GM21717 (cell line): ENCODE data around the gene ADRA2B.

ENCODE experiments used
- ATAC-seq: cut with Tn5 transposase; IDR thresholded peaks from one replicate; pipeline ENCODE4 v1.9.1; 2021; ENCODE audit warnings: mild to moderate bottlenecking, moderate library complexity; ENCODE audit not compliant: unreplicated experiment

ADRA2B gene

GRCh38 chr2:96138179-96139145 is 22.1 kb upstream of the ADRA2B start, which contains the start of gene ASTL:
Gene ASTL (minus strand): TSS chr2:96138502. CDS start chr2:96138436, 66 bp downstream.
- no peak for ATAC-seq

- ATAC-seq: no peak
Observed at GRCh38 chr2:96137321-96138178, 21.2 kb upstream of the ADRA2B start.

GRCh38 chr2:96136129-96136720 is 19.9 kb upstream of the ADRA2B start:
- ATAC-seq: no peak

DNA sequence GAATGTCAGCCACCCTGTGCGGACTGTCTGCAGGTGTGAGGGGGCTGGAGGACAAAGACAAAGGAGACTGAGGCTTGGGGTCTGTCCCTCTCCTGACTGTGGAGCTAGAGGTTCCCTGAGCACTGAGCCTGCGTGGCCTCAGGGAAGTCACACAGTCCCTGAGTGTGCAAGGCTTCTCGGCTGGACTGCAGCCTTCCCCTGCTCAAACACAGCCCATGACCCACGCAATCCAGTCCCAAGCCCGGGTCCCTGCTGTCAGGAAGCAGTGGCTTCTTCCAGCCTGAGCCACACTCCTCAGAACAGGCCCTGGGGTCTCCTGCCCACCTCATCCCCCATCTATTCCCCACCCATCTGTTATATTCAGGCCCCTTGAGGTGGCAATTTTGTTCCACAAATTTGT is 19.2 kb upstream of the ADRA2B start:
- ATAC-seq: no peak

- no peak for ATAC-seq
Observed at GRCh38 chr2:96135171-96135570, 18.8 kb upstream of the ADRA2B start.

GRCh38 chr2:96134421-96134820 is 18.1 kb upstream of the ADRA2B start:
- no peak for ATAC-seq

DNA sequence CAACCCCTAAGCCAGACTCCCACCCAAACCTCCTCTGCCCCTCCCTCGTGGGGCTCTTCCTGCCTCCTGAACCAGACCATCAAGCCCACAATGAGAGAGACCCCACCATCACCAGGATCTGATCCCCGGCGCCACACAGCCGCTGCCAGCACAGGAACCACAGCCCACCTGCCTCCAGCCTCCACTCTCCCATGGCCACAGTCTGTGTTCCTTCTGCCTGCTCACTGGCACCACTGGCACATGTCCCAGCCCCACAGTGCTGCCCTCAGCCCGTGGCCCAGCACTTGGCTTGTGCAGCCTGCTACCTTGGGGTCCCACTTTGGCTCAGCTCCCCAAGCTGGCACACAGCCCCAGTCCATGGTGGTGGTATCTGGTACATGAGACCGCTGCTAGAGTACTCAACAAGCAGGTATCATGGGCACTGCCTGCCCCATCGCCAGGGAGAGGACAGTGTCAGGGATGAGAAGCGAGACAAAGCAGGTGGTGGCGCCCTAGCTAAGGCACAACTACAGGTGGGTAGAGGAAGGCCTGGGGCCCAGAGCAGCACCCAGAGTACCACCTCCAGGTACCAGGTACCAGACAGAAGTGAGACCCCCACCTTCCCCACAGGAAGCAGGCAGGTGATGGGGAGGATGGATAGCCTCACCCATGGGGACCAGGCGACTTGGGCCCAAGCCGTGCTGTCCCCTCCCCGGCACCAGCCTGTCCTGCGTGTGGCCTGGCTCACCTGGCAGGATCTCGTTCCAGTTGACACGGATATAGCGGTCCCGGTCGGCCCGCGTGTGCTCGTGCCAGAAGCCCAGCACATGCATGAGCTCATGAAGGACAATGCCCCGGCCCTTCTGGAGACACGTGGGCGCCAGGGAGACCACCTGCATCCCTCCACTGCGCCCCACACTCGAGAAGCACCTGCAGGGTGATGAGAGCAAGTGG is 15.7 kb upstream of the ADRA2B start:
- ATAC-seq: no peak

DNA sequence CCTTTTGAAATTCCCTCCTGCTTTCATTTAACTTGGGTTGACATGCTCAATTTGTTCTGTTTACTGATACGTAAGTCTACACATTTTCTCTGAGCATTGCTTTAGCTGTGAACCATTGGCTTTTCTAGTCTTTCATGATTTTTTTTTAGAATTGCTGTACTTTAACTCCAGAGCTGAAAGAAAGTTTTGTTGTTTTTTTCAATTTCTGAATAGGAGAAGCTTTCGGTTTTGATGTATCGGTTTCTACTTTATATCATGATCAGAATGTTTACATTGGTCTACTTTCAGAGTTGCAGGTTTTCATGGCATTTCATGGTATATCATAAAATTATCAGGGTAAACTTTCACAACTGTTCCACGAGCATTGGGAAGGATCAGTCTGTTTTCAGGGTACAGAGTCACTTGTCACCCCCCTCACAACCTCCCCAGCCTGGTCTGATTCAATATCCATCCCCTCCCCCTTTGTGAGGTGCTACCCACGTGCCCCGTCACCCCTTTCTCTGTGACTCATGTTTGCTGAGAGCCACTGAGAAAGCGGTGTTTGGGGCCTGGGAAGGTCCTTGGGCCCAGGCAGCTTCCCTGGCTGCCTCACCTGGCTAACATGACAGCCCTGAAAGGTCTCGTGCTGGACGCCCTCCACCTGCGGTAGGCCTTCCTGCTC is 14.9 kb upstream of the ADRA2B start:
- no peak for ATAC-seq

GRCh38 chr2:96130483-96130882 is 14.1 kb upstream of the ADRA2B start:
- no peak for ATAC-seq

DNA sequence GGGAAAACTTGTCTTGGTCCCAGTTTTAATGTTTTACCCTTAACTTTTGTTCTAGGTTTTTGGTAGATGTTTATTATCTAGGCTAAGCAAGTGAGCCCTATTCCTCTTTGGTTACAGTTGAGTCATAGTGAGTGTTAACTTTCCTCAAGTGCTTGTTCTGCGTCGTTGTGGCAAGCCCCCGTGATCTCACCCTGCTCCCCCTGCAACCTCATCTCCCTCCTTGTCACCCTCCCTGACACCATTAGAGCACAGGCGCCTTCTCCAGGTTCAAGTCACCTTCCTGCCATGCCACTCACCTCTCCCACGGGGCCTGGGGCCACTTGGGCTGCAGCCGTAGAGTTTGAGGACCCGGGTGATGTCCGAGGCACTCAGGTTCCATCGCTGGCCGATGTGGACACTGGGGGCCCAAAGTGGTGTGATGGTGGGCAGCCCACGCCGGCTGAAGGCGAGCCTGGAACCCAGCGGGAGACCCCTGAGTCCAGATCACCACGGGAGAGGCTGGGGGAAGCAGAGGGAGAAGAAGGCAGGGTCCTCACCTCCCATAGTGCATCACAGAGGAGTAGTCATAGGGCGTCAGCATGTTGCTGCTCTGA is 13.3 kb upstream of the ADRA2B start:
- ATAC-seq: no peak

- ATAC-seq: no peak
Observed at GRCh38 chr2:96128456-96128855, 12.1 kb upstream of the ADRA2B start.

DNA sequence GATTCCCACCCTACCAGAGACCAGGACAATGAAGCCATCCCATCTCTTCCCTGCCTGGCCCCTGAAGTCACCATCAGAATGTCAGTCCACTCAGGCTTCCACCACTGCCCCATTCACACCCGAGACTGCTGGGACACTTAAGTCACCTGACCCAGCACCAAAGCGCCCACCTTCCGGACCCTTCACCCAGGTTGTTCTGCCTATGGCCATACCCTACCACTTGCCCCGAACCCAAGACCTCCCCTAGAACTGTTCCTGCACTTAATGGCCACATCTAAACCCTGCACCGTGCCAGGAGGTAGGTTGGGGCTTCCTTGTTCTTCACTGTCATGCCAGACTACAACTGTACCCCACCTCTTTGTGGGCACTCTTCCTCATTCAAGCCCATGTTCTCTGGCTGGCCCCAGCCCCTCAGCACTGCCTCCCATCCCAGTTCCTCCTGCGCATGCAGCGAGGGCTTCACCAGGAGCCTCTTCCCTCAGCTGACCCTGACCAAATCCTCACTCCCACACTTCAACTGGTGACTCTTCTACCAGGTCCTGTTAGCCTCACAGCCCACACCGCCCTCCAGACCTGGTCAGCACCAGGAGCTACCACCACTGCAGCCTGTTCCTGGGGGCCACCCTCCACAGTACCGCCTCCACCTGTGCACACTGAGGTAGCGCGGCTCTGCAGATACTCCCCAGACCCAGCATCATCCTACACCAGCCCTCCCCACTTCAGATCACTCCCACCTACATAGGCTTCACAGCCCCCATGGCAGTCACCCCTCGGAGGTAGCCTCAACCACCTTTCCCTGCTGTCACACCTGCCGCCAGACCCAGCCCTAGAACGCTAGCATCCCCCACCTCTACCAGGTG is 8.3 kb upstream of the ADRA2B start:
- no peak for ATAC-seq

DNA sequence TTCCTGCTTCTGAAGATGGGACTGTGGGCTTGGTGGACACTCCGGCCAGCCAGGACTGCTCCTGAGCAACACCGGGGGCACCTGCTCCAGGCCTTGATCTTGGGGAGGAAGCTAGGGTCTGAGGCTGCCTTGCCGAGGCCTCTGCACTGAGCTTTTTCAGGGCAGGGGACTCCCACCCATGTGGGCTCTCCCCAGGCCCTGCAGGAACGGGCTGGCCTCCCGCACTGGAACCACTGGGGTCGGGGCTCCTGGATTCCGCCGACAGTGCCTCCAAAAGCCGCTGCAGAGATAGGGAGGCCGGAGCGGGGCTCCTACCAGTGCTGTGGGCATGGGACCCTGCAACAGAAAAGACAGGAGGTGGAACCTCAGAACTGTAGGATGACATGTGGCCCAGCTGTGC is 7.6 kb upstream of the ADRA2B start:
- ATAC-seq: no peak

DNA sequence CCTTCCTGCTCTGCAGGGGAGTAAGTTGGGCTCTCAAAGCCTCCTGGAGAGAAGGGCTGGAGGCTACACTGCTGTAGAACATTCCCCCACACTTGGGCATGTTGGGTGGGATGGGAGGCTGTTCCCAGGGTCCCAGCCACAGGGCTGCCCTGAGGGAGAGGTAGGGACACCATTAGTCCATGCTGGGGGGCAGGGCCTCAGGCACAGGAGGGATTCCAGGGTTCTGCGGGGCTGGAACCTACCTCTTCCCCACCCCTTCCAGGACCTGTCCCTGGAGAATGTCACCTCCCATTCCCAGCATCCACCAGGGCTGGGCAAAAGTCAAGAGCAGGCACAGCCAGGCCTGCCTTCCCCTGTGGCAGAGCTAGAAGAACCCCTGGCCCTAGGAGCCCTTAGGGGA is 6.9 kb upstream of the ADRA2B start:
- no peak for ATAC-seq

GRCh38 chr2:96122391-96122790 is 6.0 kb upstream of the ADRA2B start:
- ATAC-seq: no peak

GRCh38 chr2:96121414-96121813 is 5.0 kb upstream of the ADRA2B start:
- no peak for ATAC-seq

DNA sequence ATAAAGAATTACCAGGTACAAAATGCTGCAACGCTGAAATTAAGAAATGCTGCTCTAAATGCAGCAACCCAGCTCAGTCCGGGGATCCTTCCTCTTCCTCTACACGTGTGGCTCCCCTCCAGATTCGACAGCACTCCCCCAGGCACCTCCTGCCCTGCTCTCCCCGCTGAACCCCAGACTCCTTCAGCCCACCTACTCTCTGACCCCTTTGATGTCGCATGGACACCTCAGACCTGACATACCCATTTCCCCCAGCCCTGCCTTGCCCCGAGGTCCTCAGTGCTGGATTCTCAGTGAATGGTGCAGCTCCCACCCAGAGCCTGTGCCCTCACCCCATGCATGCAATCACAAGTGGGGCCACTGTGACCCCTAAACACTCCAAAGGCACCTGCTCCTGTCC is 4.6 kb upstream of the ADRA2B start:
- ATAC-seq: no peak

GRCh38 chr2:96120091-96120720 is 3.8 kb upstream of the ADRA2B start:
- no peak for ATAC-seq
